GM21576 (cell line): ENCODE measurements around the gene RAC2.
A peak's percentile ranks its signal among the peaks of the same experiment; 100 is the strongest.
"Not testable (repeated sequence)": the region's sequence is repeated elsewhere in the genome, so short reads cannot be mapped to it uniquely, and the experiment has no call there.

ENCODE experiments used
- ATAC-seq: cut with Tn5 transposase; IDR thresholded peaks from one replicate; pipeline ENCODE4 v1.9.1; 2021; ENCODE audit warnings: mild to moderate bottlenecking, moderate library complexity; ENCODE audit not compliant: unreplicated experiment

The RAC2 gene

GRCh38 chr22:37258005-37258752, 14.1 kb upstream of the RAC2 start:
- ATAC-seq: no peak

GRCh38 chr22:37256075-37256726, 12.1 kb upstream of the RAC2 start:
- ATAC-seq: no peak

- ATAC-seq: no peak
These were observed 11.5 kb upstream of the RAC2 start for GRCh38 chr22:37255558-37256006.

- no peak for ATAC-seq
These were observed 10.8 kb upstream of the RAC2 start for GRCh38 chr22:37254867-37255233.

- ATAC-seq: no peak
These were observed 10.3 kb upstream of the RAC2 start for GRCh38 chr22:37254209-37254866.

- no peak for ATAC-seq
These were observed 9.1 kb upstream of the RAC2 start for GRCh38 chr22:37253126-37253660.

- not testable (repeated sequence) for ATAC-seq
These were observed 7.8 kb upstream of the RAC2 start for GRCh38 chr22:37251836-37252235.

GRCh38 chr22:37249986-37250385, 5.9 kb upstream of the RAC2 start:
- no peak for ATAC-seq

GRCh38 chr22:37248251-37248650, 4.2 kb upstream of the RAC2 start:
- no peak for ATAC-seq

- ATAC-seq: no peak
These were observed 1.7 kb upstream of the RAC2 start for GRCh38 chr22:37245740-37246139.

- peak; percentile 31 for ATAC-seq
These were observed 1.1 kb upstream of the RAC2 start for GRCh38 chr22:37244922-37245722.

- ATAC-seq: peak; percentile 6
These were observed 511 bp downstream of the RAC2 start for GRCh38 chr22:37243402-37244113.

GRCh38 chr22:37242395-37242918, 1.6 kb downstream of the RAC2 start:
- peak; percentile 51 for ATAC-seq

- no peak for ATAC-seq
These were observed 2.5 kb downstream of the RAC2 start for GRCh38 chr22:37241351-37242142.

- ATAC-seq: no peak
These were observed 3.1 kb downstream of the RAC2 start for GRCh38 chr22:37240941-37241320.

GRCh38 chr22:37240240-37240940, 3.7 kb downstream of the RAC2 start:
- no peak for ATAC-seq

- no peak for ATAC-seq
These were observed 4.5 kb downstream of the RAC2 start for GRCh38 chr22:37239336-37240239.
